NB4 (cell line): ENCODE data around the gene ZNF664.

Source experiments
- CTCF ChIP-seq: IDR thresholded peaks from one replicate; pipeline ENCODE4 v1.5.1; 2012; ENCODE audit warnings: low read depth, low read length
- MYC ChIP-seq: IDR thresholded peaks from 2 replicates; pipeline ENCODE4 v1.6.1; 2011; ENCODE audit warnings: low read depth, low read length
- POLR2A ChIP-seq: IDR thresholded peaks from 2 replicates; pipeline ENCODE4 v1.6.1; 2011; ENCODE audit warnings: mild to moderate bottlenecking; ENCODE audit not compliant: insufficient read length; ENCODE audit errors: extremely low read depth

- TF ChIP-seq CTCF (no peak), POLR2A (no peak), MYC (no peak)
Observed at GRCh38 chr12:123991372-123991951, 18.4 kb downstream of the ZNF664 start.
